Activated naive CD4-positive, alpha-beta T cell treated with anti-CD3 and anti-CD28 coated beads for 36 hours (primary cell): ENCODE measurements around the gene REST. TPM values are rescaled to one million over a fixed set of nuclear protein-coding genes. Genes with fewer than 3 reads are reported as not detected.
A peak's percentile ranks its signal among the peaks of the same experiment; 100 is the strongest.

Source experiments
- CTCF ChIA-PET: fragments of 350-600 bp; sonication (Branson Sonifier 250); formaldehyde crosslinking; loops from one replicate; lab custom pipeline; 2021; ENCODE audit warnings: antibody characterized with exemption; lab: Charles Lee
- DNase-seq: peaks from one replicate; pipeline ENCODE4 v3.0.0-alpha.2; 2020
- H3K27ac Mint-ChIP-seq: one replicate; pipeline ENCODE4 v1.8.0; 2021; ENCODE audit warnings: mild to moderate bottlenecking, mixed read lengths
- H3K27me3 Mint-ChIP-seq: one replicate; pipeline ENCODE4 v1.8.0; 2021; ENCODE audit warnings: low read depth, mixed read lengths
- H3K36me3 Mint-ChIP-seq: one replicate; pipeline ENCODE4 v1.8.0; 2021; ENCODE audit warnings: low read depth, mixed read lengths
- H3K4me1 Mint-ChIP-seq: one replicate; pipeline ENCODE4 v1.8.0; 2021; ENCODE audit warnings: low read depth, mixed read lengths
- H3K4me3 Mint-ChIP-seq: one replicate; pipeline ENCODE4 v1.8.0; 2021; ENCODE audit warnings: mild to moderate bottlenecking, moderate library complexity, mixed read lengths
- H3K9me3 Mint-ChIP-seq: one replicate; pipeline ENCODE4 v1.8.0; 2021; ENCODE audit warnings: mixed read lengths
- intact Hi-C: fragments of 100-400 bp; cut with micrococcal nuclease; formaldehyde crosslinking; loops from one replicate; pipeline ENCODE4 v1.15.1; 2023
- total RNA-seq, 2 experiments: library from RNA; stranded (reverse); gene quantifications; one replicate each; pipeline ENCODE4 v1.2.3, GENCODE V29; 2021

Gene REST
- total RNA-seq, 2 experiments from 2014 or later = 35.6 to 36.8 TPM

DNA sequence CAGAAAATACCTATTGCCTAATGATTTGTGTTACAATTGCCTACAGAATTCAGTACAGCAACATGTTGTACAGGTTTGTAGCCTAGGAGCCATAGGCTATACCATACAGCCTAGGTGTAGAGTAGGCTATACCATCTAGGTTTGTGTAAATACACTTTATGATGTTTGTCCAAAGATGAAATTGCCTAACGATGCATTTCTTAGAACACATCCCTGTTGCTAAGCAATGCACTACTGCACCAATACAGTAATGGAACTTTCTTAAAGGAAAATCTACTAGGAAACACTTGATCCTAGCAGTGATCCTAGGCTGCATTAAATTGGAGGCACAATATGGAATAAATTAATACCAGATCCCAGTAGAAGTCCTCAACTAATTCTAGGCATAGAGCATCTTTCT, 51.4 kb downstream of the REST start:
- Mint-ChIP-seq H3K27me3 (no peaks in the 10 kb centered on the region), H3K36me3 (peaks cover 11% of the 10 kb centered on the region), H3K4me3 (no peak overlapping the region), H3K9me3 (no peaks in the 10 kb centered on the region), H3K4me1 (peaks cover 1% of the 10 kb centered on the region), H3K27ac (no peak overlapping the region)
- intact Hi-C loops = no loop called here
- CTCF ChIA-PET = interaction anchor here (1.2 to 1.4 kb wide), 2 partner anchors 10 to 21 kb away, joined by 4 to 5 read pairs; no protein-coding TSS in a partner anchor
- DNase-seq = no peak

DNA sequence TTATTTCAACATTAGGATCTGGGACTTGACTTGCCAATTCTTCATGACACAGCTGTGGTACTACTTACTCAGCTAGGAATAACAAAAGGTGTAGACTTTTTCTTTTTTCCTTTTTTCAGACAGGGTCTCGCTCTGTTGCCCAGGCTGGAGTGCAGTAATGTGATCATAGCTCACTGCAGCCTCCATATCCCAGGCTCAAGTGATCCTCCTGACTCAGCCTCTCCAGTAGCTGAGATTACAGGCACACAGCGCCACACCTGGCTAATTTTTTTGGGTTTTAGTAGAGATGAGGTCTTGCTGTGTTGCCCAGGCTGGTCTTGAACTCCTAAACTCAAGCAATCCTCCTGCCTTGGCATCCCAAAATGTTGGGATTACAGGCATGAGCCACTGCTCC, 53.4 kb downstream of the REST start:
- peaks cover 20% of the 10 kb centered on the region for H3K36me3 Mint-ChIP-seq
- H3K9me3 Mint-ChIP-seq = no peaks in the 10 kb centered on the region
- intact Hi-C loops = no loop called here
- H3K27me3 Mint-ChIP-seq = no peaks in the 10 kb centered on the region
- CTCF ChIA-PET = interaction anchor here (0.7 to 1.3 kb wide), 3 partner anchors 12 to 73 kb away, joined by 3 read pairs; no protein-coding TSS in a partner anchor
- no peak for DNase-seq
- peaks cover 3% of the 10 kb centered on the region for H3K4me1 Mint-ChIP-seq
- H3K27ac Mint-ChIP-seq = peak overlapping the region; percentile 36
- no peak overlapping the region for H3K4me3 Mint-ChIP-seq

DNA sequence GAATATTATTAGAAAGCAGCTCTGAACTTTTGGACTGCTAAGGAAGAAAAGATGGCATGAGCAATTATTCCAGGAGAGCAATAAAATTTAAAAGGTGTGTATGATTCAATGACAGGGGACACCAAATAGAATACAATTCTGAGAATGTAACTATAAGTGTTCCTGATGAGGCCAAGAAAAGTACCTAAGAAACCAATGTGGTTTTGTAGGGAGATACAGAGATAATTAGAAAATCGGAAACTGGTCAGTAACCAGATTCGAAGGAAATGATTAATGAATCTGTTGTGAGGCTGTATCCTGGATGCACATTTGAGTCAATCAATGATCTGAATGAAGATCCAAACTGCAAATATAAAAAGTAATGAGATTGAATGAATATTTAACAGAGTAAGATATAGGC, 63.7 kb downstream of the REST start:
- peaks cover 40% of the 10 kb centered on the region for H3K4me1 Mint-ChIP-seq
- CTCF ChIA-PET = interaction anchor here (0.6 to 0.7 kb wide), 2 partner anchors 52 to 56 kb away, joined by 3 to 6 read pairs; no protein-coding TSS in a partner anchor
- DNase-seq = no peak
- no peak overlapping the region for H3K4me3 Mint-ChIP-seq
- H3K36me3 Mint-ChIP-seq = peaks cover 57% of the 10 kb centered on the region
- no peaks in the 10 kb centered on the region for H3K27me3 Mint-ChIP-seq
- intact Hi-C loops = loop anchor here (10.0 kb wide), 1 partner anchor 1117 kb away; the partner anchor contains the start of gene EXOC1
- H3K27ac Mint-ChIP-seq = no peak overlapping the region
- H3K9me3 Mint-ChIP-seq = peaks cover 14% of the 10 kb centered on the region

DNA sequence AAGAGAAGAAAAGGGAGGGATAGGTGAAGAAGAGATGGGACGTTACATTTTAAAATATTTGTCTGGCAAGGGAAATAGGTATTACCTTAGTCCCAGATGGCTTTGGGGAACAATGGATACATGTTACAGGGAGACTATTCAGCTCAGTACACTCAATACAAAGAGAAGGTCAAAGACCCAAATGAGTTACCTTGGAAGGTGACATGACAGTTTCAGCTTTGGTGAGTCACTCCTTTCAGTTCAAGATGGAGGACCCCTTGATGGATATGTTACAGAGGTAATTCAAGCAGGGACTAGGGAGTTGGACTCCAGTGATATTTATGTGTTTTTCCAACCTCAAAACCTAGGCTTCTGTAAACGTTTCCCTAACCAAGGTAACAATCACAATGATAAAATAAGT, 64.7 kb downstream of the REST start:
- Mint-ChIP-seq H3K4me1 (peaks cover 40% of the 10 kb centered on the region), H3K27ac (peak overlapping the region; percentile 70), H3K36me3 (peaks cover 53% of the 10 kb centered on the region), H3K27me3 (no peaks in the 10 kb centered on the region), H3K4me3 (no peak overlapping the region), H3K9me3 (peaks cover 14% of the 10 kb centered on the region)
- CTCF ChIA-PET = interaction anchor here (1.5 kb wide), 1 partner anchor 11 kb away, joined by 3 read pairs; no protein-coding TSS in a partner anchor
- intact Hi-C loops = loop anchor here (10.0 kb wide), 1 partner anchor 1118 kb away; the partner anchor contains the start of gene EXOC1
- no peak for DNase-seq

DNA sequence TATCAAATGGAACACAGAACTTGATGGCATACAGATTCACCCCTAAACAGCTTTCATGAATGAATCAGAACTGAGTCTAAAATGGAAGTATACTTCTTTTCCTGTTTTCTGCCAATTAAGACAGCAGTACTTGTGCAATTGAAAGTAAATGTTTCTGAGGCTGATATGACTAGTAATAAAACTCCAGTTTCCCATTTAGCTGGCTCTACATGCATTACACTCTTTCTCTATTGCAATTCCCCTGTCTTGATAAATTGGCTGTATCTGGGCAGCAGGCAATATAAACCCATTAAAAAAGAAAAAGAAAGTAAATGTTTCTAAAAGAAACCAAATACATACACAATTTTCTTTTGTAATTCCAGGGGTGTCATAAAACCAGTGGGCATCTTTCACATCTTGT, 65.1 kb downstream of the REST start:
- H3K4me1 Mint-ChIP-seq = peaks cover 40% of the 10 kb centered on the region
- peaks cover 53% of the 10 kb centered on the region for H3K36me3 Mint-ChIP-seq
- no peak for DNase-seq
- peak overlapping the region; percentile 70 for H3K27ac Mint-ChIP-seq
- peaks cover 14% of the 10 kb centered on the region for H3K9me3 Mint-ChIP-seq
- intact Hi-C loops = loop anchor here (10.0 kb wide), 1 partner anchor 1118 kb away; the partner anchor contains the start of gene EXOC1
- CTCF ChIA-PET = interaction anchor here (1.4 to 1.5 kb wide), 2 partner anchors 12 to 64 kb away, joined by 3 read pairs; no protein-coding TSS in a partner anchor
- no peak overlapping the region for H3K4me3 Mint-ChIP-seq
- H3K27me3 Mint-ChIP-seq = no peaks in the 10 kb centered on the region

DNA sequence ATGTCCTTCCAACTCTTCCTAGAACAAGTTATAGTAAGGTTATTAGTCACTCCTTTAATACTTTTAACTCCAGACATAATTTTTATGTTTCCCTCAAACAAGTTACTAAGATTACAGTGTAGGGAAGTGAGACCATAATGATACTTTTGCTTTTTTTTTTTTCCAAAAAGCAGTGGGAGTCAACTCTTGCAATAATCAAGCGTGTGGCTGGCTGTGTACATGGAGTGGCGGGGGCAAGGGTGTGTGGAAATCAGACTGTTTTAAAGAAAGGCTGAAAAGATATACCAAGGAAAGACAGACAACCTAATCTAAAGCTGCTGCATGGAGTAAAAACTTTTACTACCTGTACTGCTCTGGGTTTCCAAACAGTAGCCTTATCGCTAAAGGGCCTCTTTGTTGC, 65.6 kb downstream of the REST start:
- Mint-ChIP-seq H3K36me3 (peaks cover 53% of the 10 kb centered on the region), H3K27me3 (no peaks in the 10 kb centered on the region), H3K9me3 (peaks cover 14% of the 10 kb centered on the region), H3K4me3 (no peak overlapping the region), H3K27ac (peak overlapping the region; percentile 70), H3K4me1 (peaks cover 40% of the 10 kb centered on the region)
- DNase-seq = no peak
- CTCF ChIA-PET = interaction anchor here (1.4 to 1.5 kb wide), 2 partner anchors 12 to 64 kb away, joined by 3 read pairs; no protein-coding TSS in a partner anchor
- intact Hi-C loops = loop anchor here (10.0 kb wide), 1 partner anchor 1119 kb away; the partner anchor contains the start of gene EXOC1

DNA sequence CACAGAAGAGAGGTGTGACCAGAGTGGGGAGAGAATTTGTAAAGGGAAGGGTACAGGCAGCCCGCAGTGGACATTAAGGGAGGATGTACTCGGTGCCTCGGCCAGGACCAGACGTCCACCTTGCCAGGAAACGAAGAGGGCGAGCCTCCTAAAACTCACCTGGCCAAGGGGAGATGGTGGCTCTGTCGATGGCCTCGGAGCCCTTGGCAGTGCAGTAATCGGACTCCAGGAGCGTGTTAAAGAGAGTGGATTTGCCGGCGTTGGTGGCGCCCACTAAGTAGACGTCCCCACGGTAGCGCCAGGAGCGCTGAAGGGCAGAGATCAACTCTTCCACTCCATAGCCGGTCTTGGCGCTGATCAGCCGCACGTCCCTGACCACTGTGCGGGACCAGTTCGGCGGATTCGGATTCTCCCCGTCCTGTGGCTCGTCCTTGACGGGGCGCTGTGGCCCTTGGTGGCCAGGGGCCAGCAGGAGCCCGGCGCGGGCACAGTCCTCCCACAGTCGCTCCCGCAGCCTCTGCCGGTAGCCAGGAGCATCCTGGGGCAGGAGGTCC, 68.7 kb downstream of the REST start:
- Mint-ChIP-seq H3K4me3 (peak overlapping the region; percentile 100), H3K27me3 (no peaks in the 10 kb centered on the region), H3K27ac (peak overlapping the region; percentile 24), H3K36me3 (peaks cover 59% of the 10 kb centered on the region), H3K9me3 (peaks cover 14% of the 10 kb centered on the region), H3K4me1 (peaks cover 51% of the 10 kb centered on the region)
- DNase-seq = no peak
- intact Hi-C loops = loop anchor here (2.0 to 10.0 kb wide), 6 partner anchors 14 to 1629 kb away; partner anchors contain the start of genes CEP135, CLOCK, EXOC1 and SRD5A3
- CTCF ChIA-PET = interaction anchor here (0.9 to 1.6 kb wide), 3 partner anchors 11 to 55 kb away, joined by 3 to 9 read pairs (median 3); no protein-coding TSS in a partner anchor

DNA sequence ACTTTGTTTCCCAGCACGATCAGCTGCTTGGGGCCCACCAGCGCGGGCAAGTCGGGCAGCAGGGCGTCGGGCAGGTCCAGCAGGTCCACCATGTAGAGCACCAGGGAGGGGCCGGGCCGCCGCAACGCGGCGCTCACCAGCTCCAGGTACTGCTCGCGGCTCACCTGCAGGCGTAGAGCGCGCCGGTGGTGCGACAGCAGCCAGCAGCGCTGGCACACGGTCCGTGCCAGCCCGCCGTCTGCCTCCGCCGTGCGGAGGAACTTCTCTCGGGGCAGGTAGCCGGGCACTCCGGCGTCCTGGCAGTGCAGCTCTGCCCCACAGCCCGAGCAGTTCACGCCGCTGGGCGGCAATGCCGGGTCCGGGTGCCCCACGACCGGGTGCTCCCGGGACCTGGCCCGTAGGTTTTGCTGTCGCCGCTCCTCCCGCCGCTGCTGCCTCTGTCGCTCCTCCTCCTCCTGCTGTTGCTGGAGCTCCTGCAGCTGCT, 69.2 kb downstream of the REST start:
- peak; percentile 49 for DNase-seq
- intact Hi-C loops = loop anchor here (1.0 to 10.0 kb wide), 7 partner anchors 14 to 1630 kb away; partner anchors contain the start of genes CEP135, CLOCK, EXOC1 and SRD5A3
- Mint-ChIP-seq H3K4me3 (peak overlapping the region; percentile 100), H3K27ac (peak overlapping the region; percentile 99), H3K27me3 (no peaks in the 10 kb centered on the region), H3K9me3 (peaks cover 14% of the 10 kb centered on the region), H3K4me1 (peaks cover 53% of the 10 kb centered on the region), H3K36me3 (peaks cover 60% of the 10 kb centered on the region)
- CTCF ChIA-PET = interaction anchor here (0.9 to 1.6 kb wide), 4 partner anchors 11 to 70 kb away, joined by 3 to 9 read pairs (median 3); partner anchors contain the start of gene REST

DNA sequence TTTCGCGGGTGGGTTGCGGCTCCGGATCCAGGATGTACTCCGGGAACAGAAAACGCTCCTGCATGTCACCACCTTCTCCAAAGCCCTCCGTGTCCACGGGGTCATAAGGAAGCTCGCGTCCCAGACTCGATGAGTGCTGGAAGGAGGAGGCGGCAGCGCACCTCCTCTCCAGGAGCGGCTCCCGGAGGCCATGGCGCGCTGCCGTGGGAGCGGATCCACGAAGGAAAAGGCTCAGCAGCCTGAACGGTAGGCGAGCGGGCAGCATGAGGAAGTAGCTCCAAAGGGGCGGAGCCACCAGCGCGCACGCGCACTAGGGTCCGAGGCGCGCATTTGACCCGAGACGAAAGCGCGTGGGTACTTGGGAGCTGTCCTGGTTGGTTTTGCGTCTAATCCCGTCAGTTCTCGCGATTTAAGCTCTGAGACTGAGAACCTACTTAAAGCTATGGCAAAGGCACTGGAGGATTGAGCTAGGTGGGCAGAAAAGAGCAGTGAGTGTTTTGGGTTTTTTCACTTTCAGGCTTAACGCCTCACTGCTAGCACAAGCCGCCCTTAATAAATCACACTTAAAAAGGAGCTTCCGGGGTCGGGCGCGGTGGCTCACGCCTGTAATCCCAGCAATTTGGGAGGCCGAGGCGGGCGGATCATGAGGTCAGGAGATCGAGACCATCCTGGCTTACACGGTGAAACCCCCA, 69.8 kb downstream of the REST start, which contains the start of gene NOA1:
NOA1 (minus strand) TSS at position 286 of the 692 bp plus-strand sequence; CDS start at position 265, 21 bp downstream.
- Mint-ChIP-seq H3K36me3 (peaks cover 57% of the 10 kb centered on the region), H3K9me3 (peaks cover 14% of the 10 kb centered on the region), H3K4me3 (peak within 1 kb of the TSS; percentile 100), H3K27me3 (no peaks in the 10 kb centered on the region), H3K4me1 (peaks cover 51% of the 10 kb centered on the region), H3K27ac (peak within 1 kb of the TSS; percentile 99)
- intact Hi-C loops = loop anchor here (1.0 to 10.0 kb wide), 11 partner anchors 15 to 1630 kb away; partner anchors contain the start of genes AASDH, CEP135, CLOCK and EXOC1
- peak; percentile 98 for DNase-seq
- CTCF ChIA-PET = interaction anchor here (0.8 to 1.6 kb wide), 5 partner anchors 11 to 70 kb away, joined by 3 to 9 read pairs (median 3); partner anchors contain the start of gene REST

DNA sequence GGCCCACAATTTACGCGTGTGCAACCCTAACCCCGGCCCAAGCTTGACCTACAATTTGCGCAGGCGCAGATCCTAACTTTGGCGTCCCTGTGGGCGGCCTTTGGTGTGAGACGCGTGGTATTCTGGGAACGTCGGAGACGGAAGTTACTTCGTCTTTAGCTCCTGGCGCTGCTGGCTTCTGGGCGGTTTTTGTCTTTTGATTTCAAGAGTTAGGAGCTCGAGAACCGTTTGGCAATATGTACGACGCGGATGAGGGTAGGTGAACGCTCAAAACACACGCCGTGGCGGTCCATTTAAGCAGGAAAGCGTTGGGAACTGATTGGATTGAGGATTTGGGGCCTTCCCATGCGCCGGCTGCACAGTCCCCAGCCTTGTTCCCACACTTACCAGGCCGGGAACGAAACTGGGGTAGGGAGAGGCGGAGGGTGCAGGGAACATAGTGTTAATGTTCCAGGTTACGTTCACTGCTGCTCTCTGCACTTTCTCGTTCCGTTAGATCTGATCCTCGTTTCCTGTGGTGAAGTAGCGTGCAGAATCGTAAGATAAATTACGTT, 71.1 kb downstream of the REST start, which contains the start of gene POLR2B:
POLR2B (plus strand) TSS at position 147 of the 554 bp plus-strand sequence; CDS start at position 237, 90 bp downstream.
- intact Hi-C loops = loop anchor here (1.0 to 10.0 kb wide), 8 partner anchors 327 to 1632 kb away; partner anchors contain the start of genes AASDH, CLOCK, EXOC1 and PAICS
- peaks cover 48% of the 10 kb centered on the region for H3K36me3 Mint-ChIP-seq
- peak within 1 kb of the TSS; percentile 99 for H3K27ac Mint-ChIP-seq
- CTCF ChIA-PET = interaction anchor here (1.0 to 1.3 kb wide), 2 partner anchors 16 to 72 kb away, joined by 3 read pairs; partner anchors contain the start of gene REST
- H3K4me3 Mint-ChIP-seq = peak within 1 kb of the TSS; percentile 100
- peaks cover 3% of the 10 kb centered on the region for H3K9me3 Mint-ChIP-seq
- H3K4me1 Mint-ChIP-seq = peaks cover 45% of the 10 kb centered on the region
- no peaks in the 10 kb centered on the region for H3K27me3 Mint-ChIP-seq
- peak; percentile 93 for DNase-seq
